Loucy (cell line): ENCODE data around the gene PTGFRN.

Experiments used
- H2AFZ ChIP-seq: fragments of 200-600 bp; sonication (generic); 2 replicates; pipeline ENCODE4 v1.6.0; 2016; ENCODE audit warnings: antibody characterized with exemption, mild to moderate bottlenecking, low read length, moderate library complexity
- H3F3A ChIP-seq: fragments of 200-600 bp; 2 replicates; pipeline ENCODE4 v1.6.0; 2016; ENCODE audit warnings: antibody characterized with exemption, low read depth, mild to moderate bottlenecking
- H3K27me3 ChIP-seq: fragments of 200-600 bp; sonication (generic); 2 replicates; pipeline ENCODE4 v1.6.1; 2014; ENCODE audit warnings: low read length, mild to moderate bottlenecking; ENCODE audit not compliant: insufficient read depth, poor library complexity, severe bottlenecking
- H3K36me3 ChIP-seq: fragments of 200-600 bp; sonication (generic); 2 replicates; pipeline ENCODE4 v1.6.1; 2016; ENCODE audit warnings: low read length; ENCODE audit not compliant: insufficient read depth
- H3K4me1 ChIP-seq: fragments of 200-600 bp; sonication (generic); 2 replicates; pipeline ENCODE4 v1.5.1; 2014; ENCODE audit warnings: low read length, mild to moderate bottlenecking; ENCODE audit not compliant: insufficient read depth, poor library complexity, severe bottlenecking
- H3K4me2 ChIP-seq: fragments of 200-600 bp; sonication (generic); 2 replicates; pipeline ENCODE4 v1.6.0; 2014; ENCODE audit warnings: antibody characterized with exemption, low read length, low read depth, mild to moderate bottlenecking; ENCODE audit not compliant: poor library complexity, severe bottlenecking
- H3K4me3 ChIP-seq: fragments of 200-600 bp; sonication (generic); 2 replicates; pipeline ENCODE4 v1.5.1; 2014; ENCODE audit warnings: low read length, mild to moderate bottlenecking, mixed read lengths; ENCODE audit not compliant: poor library complexity, severe bottlenecking
- H3K79me2 ChIP-seq: fragments of 200-600 bp; sonication (generic); 2 replicates; pipeline ENCODE4 v1.6.1; 2014; ENCODE audit warnings: low read length; ENCODE audit not compliant: insufficient read depth
- H3K9ac ChIP-seq: fragments of 200-600 bp; sonication (generic); 2 replicates; pipeline ENCODE4 v1.6.0; 2014; ENCODE audit warnings: mild to moderate bottlenecking, low read depth, low read length, moderate library complexity; ENCODE audit not compliant: poor library complexity, severe bottlenecking
- H3K9me2 ChIP-seq: fragments of 200-600 bp; sonication (generic); replicated peaks from 2 replicates; pipeline ENCODE4 v1.6.1; 2016; ENCODE audit warnings: low read depth, low read length, mixed read lengths
- H3K9me3 ChIP-seq: fragments of 200-600 bp; sonication (generic); 2 replicates; pipeline ENCODE4 v1.6.1; 2014; ENCODE audit warnings: mild to moderate bottlenecking, antibody characterized with exemption, low read length, low read depth; ENCODE audit not compliant: insufficient read depth
- H4K20me1 ChIP-seq: fragments of 200-600 bp; sonication (generic); 2 replicates; pipeline ENCODE4 v1.6.0; 2014; ENCODE audit warnings: antibody characterized with exemption, low read length, mild to moderate bottlenecking; ENCODE audit not compliant: insufficient read depth, poor library complexity, severe bottlenecking
- CTCF ChIP-seq: fragments of 200-600 bp; sonication (generic); conservative IDR thresholded peaks from 2 replicates; pipeline ENCODE4 v1.5.1; 2014; ENCODE audit warnings: mild to moderate bottlenecking, antibody characterized with exemption, low read length
- EZH2phosphoT487 ChIP-seq: fragments of 200-600 bp; IDR thresholded peaks from 2 replicates; pipeline ENCODE4 v1.6.1; 2018; ENCODE audit warnings: antibody characterized with exemption, mild to moderate bottlenecking, moderate library complexity, borderline replicate concordance

PTGFRN gene

DNA sequence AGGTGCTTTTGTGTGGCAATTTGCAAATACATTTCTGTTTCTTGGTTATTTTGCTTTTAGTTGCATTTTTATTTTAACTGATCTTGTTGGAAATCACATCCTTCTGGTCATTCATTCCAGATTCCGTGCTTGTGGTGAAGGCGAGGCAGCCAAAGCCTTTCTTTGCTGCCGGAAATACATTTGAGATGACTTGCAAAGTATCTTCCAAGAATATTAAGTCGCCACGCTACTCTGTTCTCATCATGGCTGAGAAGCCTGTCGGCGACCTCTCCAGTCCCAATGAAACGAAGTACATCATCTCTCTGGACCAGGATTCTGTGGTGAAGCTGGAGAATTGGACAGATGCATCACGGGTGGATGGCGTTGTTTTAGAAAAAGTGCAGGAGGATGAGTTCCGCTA is 57.1 kb downstream of the PTGFRN start:
- Histone ChIP-seq H3K9me2 (no peaks in the 10 kb centered on the region), H4K20me1 (no peaks in the 10 kb centered on the region), H3K9ac (no peak overlapping the region), H2AFZ (no peak overlapping the region), H3K4me1 (peaks cover 15% of the 10 kb centered on the region), H3K36me3 (no peaks in the 10 kb centered on the region), H3K79me2 (no peaks in the 10 kb centered on the region), H3K4me3 (no peak overlapping the region), H3K4me2 (no peak overlapping the region), H3K9me3 (no peaks in the 10 kb centered on the region), H3K27me3 (peaks cover 52% of the 10 kb centered on the region), H3F3A (no peaks in the 10 kb centered on the region)
- TF ChIP-seq CTCF (no peak), EZH2phosphoT487 (no peak)

DNA sequence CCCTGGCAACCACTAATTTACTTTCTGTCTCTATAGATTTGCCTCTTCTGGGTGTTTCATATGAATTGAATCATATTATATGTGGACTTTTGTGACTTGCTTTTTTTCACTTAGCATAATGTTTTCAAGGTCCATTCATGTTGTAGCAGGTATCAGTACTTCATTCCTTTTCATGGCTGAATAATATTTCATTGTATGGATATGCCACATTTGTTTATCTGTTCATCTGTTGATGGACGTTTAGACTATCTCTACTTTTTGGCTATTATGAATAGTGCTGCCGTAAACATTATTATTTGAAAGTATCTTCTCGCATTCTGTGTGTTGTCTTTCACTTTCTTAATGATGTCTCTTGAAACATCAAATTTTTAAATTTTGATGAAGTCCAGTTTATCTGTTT is 59.0 kb downstream of the PTGFRN start:
- H3K36me3 ChIP-seq, result no peaks in the 10 kb centered on the region
- no peak for TF ChIP-seq CTCF
- no peak for TF ChIP-seq EZH2phosphoT487

GRCh38 chr1:116971258-116971860 is 61.6 kb downstream of the PTGFRN start:
- Histone ChIP-seq H3K27me3 (peaks cover 22% of the 10 kb centered on the region), H3K9me3 (no peaks in the 10 kb centered on the region), H3K79me2 (no peaks in the 10 kb centered on the region), H4K20me1 (no peaks in the 10 kb centered on the region), H3F3A (no peaks in the 10 kb centered on the region), H3K9me2 (no peaks in the 10 kb centered on the region), H3K36me3 (no peaks in the 10 kb centered on the region), H3K4me1 (no peaks in the 10 kb centered on the region), H3K4me3 (no peak overlapping the region), H3K9ac (no peak overlapping the region), H2AFZ (no peak overlapping the region), H3K4me2 (no peak overlapping the region)
- TF ChIP-seq CTCF (no peak), EZH2phosphoT487 (no peak)

More for the DNA sequence above, 59.0 kb downstream of the PTGFRN start:
- Histone ChIP-seq H3K9me3 (no peaks in the 10 kb centered on the region), H3K79me2 (no peaks in the 10 kb centered on the region), H3K9me2 (no peaks in the 10 kb centered on the region), H4K20me1 (no peaks in the 10 kb centered on the region), H3K4me2 (no peak overlapping the region), H3K9ac (no peak overlapping the region), H3F3A (no peaks in the 10 kb centered on the region), H2AFZ (no peak overlapping the region), H3K4me1 (no peaks in the 10 kb centered on the region), H3K4me3 (no peak overlapping the region), H3K27me3 (peaks cover 47% of the 10 kb centered on the region)
